HepG2 (cell line): ENCODE measurements around the gene RRAS. TPM values are rescaled to one million over a fixed set of nuclear protein-coding genes. Genes with fewer than 3 reads are reported as not detected.

Source experiments
- ARNTL ChIP-seq: sonication (generic); formaldehyde crosslinking; IDR thresholded peaks from 2 replicates; pipeline ENCODE4 v1.4.0; 2020; ENCODE audit warnings: mild to moderate bottlenecking, missing genetic modification reagents
- BRF2 ChIP-seq: sonication (generic); formaldehyde crosslinking; IDR thresholded peaks from 2 replicates; pipeline ENCODE4 v1.8.1; 2022; ENCODE audit warnings: mild to moderate bottlenecking, missing genetic modification reagents
- CC2D1A ChIP-seq: sonication (generic); formaldehyde crosslinking; IDR thresholded peaks from 2 replicates; pipeline ENCODE4 v1.8.1; 2023; ENCODE audit warnings: mild to moderate bottlenecking, missing genetic modification reagents
- CCAR2 ChIP-seq: fragments of 200-400 bp; formaldehyde crosslinking; optimal IDR thresholded peaks from 2 replicates; pipeline ENCODE3; 2018; ENCODE audit warnings: low read depth, mild to moderate bottlenecking, low read length, moderate library complexity
- CCDC6 ChIP-seq: sonication (generic); formaldehyde crosslinking; IDR thresholded peaks from 2 replicates; pipeline ENCODE4 v1.8.1; 2022; ENCODE audit warnings: mild to moderate bottlenecking, missing genetic modification reagents, moderate library complexity
- CENPT ChIP-seq: sonication (generic); formaldehyde crosslinking; IDR thresholded peaks from 2 replicates; pipeline ENCODE4 v1.8.0; 2022; ENCODE audit warnings: low read depth, mild to moderate bottlenecking, moderate library complexity, missing genetic modification reagents
- ERF ChIP-seq: IDR thresholded peaks from 2 replicates; pipeline ENCODE4 v1.6.1; 2018; ENCODE audit warnings: missing biosample characterization, missing genetic modification reagents
- FOXP1 ChIP-seq, 2 experiments: fragments of 450-650 bp in 1 of 2; IDR thresholded peaks; 2 replicates each; pipeline ENCODE4 v1.6.1; 2017 to 2018; ENCODE audit warnings: antibody characterized with exemption in 1 of 2
- HIVEP1 ChIP-seq: sonication (generic); formaldehyde crosslinking; IDR thresholded peaks from 2 replicates; pipeline ENCODE4 v1.4.0; 2020; ENCODE audit warnings: mild to moderate bottlenecking, missing genetic modification reagents
- MBNL3 ChIP-seq: fragments of 250-450 bp; sonication (Bioruptor Pico); conservative IDR thresholded peaks from 2 replicates; pipeline ENCODE4 v1.8.0; 2022; ENCODE audit warnings: mild to moderate bottlenecking, inconsistent platforms
- MTA3 ChIP-seq: sonication (generic); formaldehyde crosslinking; IDR thresholded peaks from 2 replicates; pipeline ENCODE4 v1.4.0; 2020; ENCODE audit warnings: missing genetic modification reagents
- NFATC3 ChIP-seq: sonication (generic); formaldehyde crosslinking; IDR thresholded peaks from 2 replicates; pipeline ENCODE4 v1.5.1; 2020; ENCODE audit warnings: mild to moderate bottlenecking, missing genetic modification reagents
- RNF219 ChIP-seq: sonication (generic); formaldehyde crosslinking; IDR thresholded peaks from 2 replicates; pipeline ENCODE4 v1.5.0; 2020; ENCODE audit warnings: mild to moderate bottlenecking, missing genetic modification reagents
- SIX4 ChIP-seq: sonication (generic); formaldehyde crosslinking; IDR thresholded peaks from 2 replicates; pipeline ENCODE4 v1.4.0; 2020; ENCODE audit warnings: missing genetic modification reagents
- TCF7L2 ChIP-seq: IDR thresholded peaks from 2 replicates; pipeline ENCODE4 v1.6.1; 2011; ENCODE audit warnings: mild to moderate bottlenecking, low read depth, low read length, moderate library complexity
- WIZ ChIP-seq: sonication (generic); formaldehyde crosslinking; IDR thresholded peaks from 2 replicates; pipeline ENCODE4 v1.5.1; 2020; ENCODE audit warnings: mild to moderate bottlenecking, missing genetic modification reagents
- ZFP36 ChIP-seq: fragments of 150-350 bp; IDR thresholded peaks from 2 replicates; pipeline ENCODE4 v1.6.1; 2018; ENCODE audit warnings: borderline replicate concordance, low read length, low read depth; ENCODE audit not compliant: partially characterized antibody
- ZMYM4 ChIP-seq: sonication (generic); formaldehyde crosslinking; IDR thresholded peaks from 2 replicates; pipeline ENCODE4 v1.8.1; 2023; ENCODE audit warnings: mild to moderate bottlenecking, missing genetic modification reagents
- ZNF225 ChIP-seq: sonication (generic); formaldehyde crosslinking; IDR thresholded peaks from 2 replicates; pipeline ENCODE4 v1.4.0; 2020; ENCODE audit warnings: mild to moderate bottlenecking, missing genetic modification reagents
- ZNF329 ChIP-seq: sonication (generic); formaldehyde crosslinking; IDR thresholded peaks from 2 replicates; pipeline ENCODE4 v1.9.0; 2021; ENCODE audit warnings: low read depth, mild to moderate bottlenecking, missing genetic modification reagents
- ZNF549 ChIP-seq: sonication (generic); formaldehyde crosslinking; IDR thresholded peaks from 2 replicates; pipeline ENCODE4 v1.5.0; 2020; ENCODE audit warnings: missing genetic modification reagents
- ZNF562 ChIP-seq: sonication (generic); formaldehyde crosslinking; IDR thresholded peaks from 2 replicates; pipeline ENCODE4 v1.8.0; 2022; ENCODE audit warnings: missing genetic modification reagents, borderline replicate concordance
- ZNF761 ChIP-seq: sonication (generic); formaldehyde crosslinking; conservative IDR thresholded peaks from 2 replicates; pipeline ENCODE4 v1.4.0; 2020; ENCODE audit warnings: mild to moderate bottlenecking, missing genetic modification reagents
- ZNF777 ChIP-seq: sonication (generic); formaldehyde crosslinking; IDR thresholded peaks from 2 replicates; pipeline ENCODE4 v1.4.0; 2020; ENCODE audit warnings: missing genetic modification reagents
- polyA plus RNA-seq, 8 experiments: library from polyadenylated mRNA; depleted of rRNA in 3 of 8; stranded (reverse) in 7 of 8; unstranded in 1 of 8; fragments of >200 nt; fragmentation: Illumina TruSeq in 4 of 8; extraction: Trizol in 4 of 8; gene quantifications; 2 replicates each; pipeline versions ENCODE4 v1.2.1 to v1.2.3, GENCODE V29; 2011 to 2016; ENCODE audit warnings: low read depth in 4 of 8, missing spikeins in 1 of 8, mixed read lengths in 1 of 8; ENCODE audit not compliant: insufficient read depth in 1 of 8
- total RNA-seq, 5 experiments: library from RNA; depleted of rRNA; stranded (reverse); fragments of >200 nt; fragmentation: Illumina TruSeq; extraction: Trizol; gene quantifications; 2 replicates each; pipeline ENCODE4 v1.2.3, GENCODE V29; 2016; ENCODE audit warnings: low read depth in 1 of 5
- TF ChIP-seq, protein P1 (sequence below): sonication (generic); formaldehyde crosslinking; IDR thresholded peaks from 2 replicates; pipeline ENCODE4 v1.8.1; 2023; ENCODE audit warnings: missing genetic modification reagents, inconsistent platforms, borderline replicate concordance
- TF ChIP-seq, protein P2 (sequence below): fragments of 450-650 bp; IDR thresholded peaks from 2 replicates; pipeline ENCODE4 v1.6.1; 2016

The RRAS gene
- total and polyA plus RNA-seq, 2 of the 13 experiments (the other 11 are each of a cell fraction or from before 2014, with no cell fraction given), result 1.5 to 12.0 TPM

DNA sequence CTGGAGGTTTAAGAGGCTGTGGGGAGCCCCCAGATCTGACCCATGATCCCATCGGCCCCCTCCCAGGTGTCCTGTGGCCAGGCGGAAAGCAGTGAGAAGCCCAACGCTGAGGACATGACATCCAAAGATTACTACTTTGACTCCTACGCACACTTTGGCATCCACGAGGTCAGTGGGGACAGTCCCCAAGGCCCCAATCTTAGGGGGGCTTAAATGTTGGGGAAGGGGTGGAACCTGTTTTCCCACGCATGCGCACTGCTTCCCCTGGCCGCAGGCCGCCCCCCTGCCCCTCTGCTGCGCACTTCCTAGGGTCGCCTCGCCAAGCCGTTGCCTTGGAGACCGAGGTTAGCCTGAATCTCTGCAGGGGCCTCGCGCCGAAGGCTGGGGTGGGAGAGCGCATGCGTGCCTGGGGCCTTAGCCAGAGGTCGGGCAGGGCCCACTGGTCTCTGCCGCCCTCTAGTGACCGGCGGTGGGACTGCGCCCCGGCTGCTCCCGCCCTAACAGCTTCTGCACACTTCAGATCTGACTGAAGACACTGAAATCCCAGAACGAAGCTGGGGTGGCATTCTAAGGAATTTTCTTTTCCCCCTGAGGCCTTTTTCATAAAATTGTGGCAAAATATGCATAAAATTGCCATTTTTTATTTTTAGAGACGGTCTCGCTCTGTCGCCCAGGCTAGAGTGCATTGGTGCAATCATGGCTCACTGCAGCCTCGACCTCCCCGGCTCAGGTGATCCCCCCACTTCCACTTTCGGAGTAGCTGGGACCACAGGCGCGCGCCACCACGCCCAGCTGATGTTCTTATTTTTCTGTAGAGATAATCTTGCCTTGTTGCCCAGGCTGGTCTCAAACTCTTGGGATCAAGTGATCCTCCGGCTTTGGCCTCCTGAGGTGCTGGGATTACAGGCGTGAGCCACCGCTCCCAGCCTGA is 40.7 kb upstream of the RRAS start (continued):
- TF ChIP-seq, protein P1, sequence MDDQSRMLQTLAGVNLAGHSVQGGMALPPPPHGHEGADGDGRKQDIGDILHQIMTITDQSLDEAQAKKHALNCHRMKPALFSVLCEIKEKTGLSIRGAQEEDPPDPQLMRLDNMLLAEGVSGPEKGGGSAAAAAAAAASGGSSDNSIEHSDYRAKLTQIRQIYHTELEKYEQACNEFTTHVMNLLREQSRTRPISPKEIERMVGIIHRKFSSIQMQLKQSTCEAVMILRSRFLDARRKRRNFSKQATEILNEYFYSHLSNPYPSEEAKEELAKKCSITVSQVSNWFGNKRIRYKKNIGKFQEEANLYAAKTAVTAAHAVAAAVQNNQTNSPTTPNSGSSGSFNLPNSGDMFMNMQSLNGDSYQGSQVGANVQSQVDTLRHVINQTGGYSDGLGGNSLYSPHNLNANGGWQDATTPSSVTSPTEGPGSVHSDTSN (CRISPR knock-in tag), result no peak
- no peak for TF ChIP-seq HIVEP1 (CRISPR knock-in tag)
- TF ChIP-seq NFATC3 (CRISPR knock-in tag), result no peak
- TF ChIP-seq TCF7L2, result no peak
- TF ChIP-seq BRF2 (CRISPR knock-in tag), result no peak
- no peak for TF ChIP-seq ZNF761 (CRISPR knock-in tag)
- no peak for TF ChIP-seq CENPT (CRISPR knock-in tag)
- no peak for TF ChIP-seq ZNF225 (CRISPR knock-in tag)
- TF ChIP-seq FOXP1 (IDR thresholded peaks at IDR 0.05), result no peak
- TF ChIP-seq FOXP1 (CRISPR knock-in tag; IDR thresholded peaks at IDR 0.05), result no peak
- no peak for TF ChIP-seq CC2D1A (CRISPR knock-in tag)
- TF ChIP-seq MBNL3 (CRISPR knock-in tag), result no peak
- no peak for TF ChIP-seq CCDC6 (CRISPR knock-in tag)
- TF ChIP-seq MTA3 (CRISPR knock-in tag), result no peak
- no peak for TF ChIP-seq ZNF562 (CRISPR knock-in tag)
- TF ChIP-seq ARNTL (CRISPR knock-in tag), result no peak
- no peak for TF ChIP-seq RNF219 (CRISPR knock-in tag)
- TF ChIP-seq ZNF549, result no peak
- TF ChIP-seq SIX4 (CRISPR knock-in tag), result no peak
- TF ChIP-seq, protein P2, sequence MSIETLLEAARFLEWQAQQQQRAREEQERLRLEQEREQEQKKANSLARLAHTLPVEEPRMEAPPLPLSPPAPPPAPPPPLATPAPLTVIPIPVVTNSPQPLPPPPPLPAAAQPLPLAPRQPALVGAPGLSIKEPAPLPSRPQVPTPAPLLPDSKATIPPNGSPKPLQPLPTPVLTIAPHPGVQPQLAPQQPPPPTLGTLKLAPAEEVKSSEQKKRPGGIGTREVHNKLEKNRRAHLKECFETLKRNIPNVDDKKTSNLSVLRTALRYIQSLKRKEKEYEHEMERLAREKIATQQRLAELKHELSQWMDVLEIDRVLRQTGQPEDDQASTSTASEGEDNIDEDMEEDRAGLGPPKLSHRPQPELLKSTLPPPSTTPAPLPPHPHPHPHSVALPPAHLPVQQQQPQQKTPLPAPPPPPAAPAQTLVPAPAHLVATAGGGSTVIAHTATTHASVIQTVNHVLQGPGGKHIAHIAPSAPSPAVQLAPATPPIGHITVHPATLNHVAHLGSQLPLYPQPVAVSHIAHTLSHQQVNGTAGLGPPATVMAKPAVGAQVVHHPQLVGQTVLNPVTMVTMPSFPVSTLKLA, result no peak
- TF ChIP-seq ERF (CRISPR knock-in tag), result peak; percentile 57; the same call in 1 of the 2 replicates
- TF ChIP-seq CCAR2, result no peak
- TF ChIP-seq ZNF329 (CRISPR knock-in tag), result no peak
- no peak for TF ChIP-seq ZFP36
- TF ChIP-seq ZMYM4 (CRISPR knock-in tag), result no peak; the same call in 1 of the 2 replicates
- TF ChIP-seq ZNF777 (CRISPR knock-in tag), result no peak
- TF ChIP-seq WIZ (CRISPR knock-in tag), result no peak
